HCT116 (cell line): Measurements from ENCODE around the gene NEK3. TPM values are rescaled to one million over a fixed set of nuclear protein-coding genes. Genes with fewer than 3 reads are reported as not detected.
"Not testable (repeated sequence)": the region's sequence is repeated elsewhere in the genome, so short reads cannot be mapped to it uniquely, and the experiment has no call there.

Experiments used
- ATAC-seq: fragments of 200-7000 bp; cut with Tn5 transposase; 2 replicates; pipeline ENCODE4 v1.9.1; 2020; ENCODE audit warnings: mild to moderate bottlenecking, moderate library complexity
- BruUV-seq: library from RNA; stranded (reverse); fragments of 400-500 nt; replicated peaks from 2 replicates; lab custom pipeline; 2021; lab: Mats Ljungman, UMichigan
- CTCF ChIA-PET: fragments of 300-600 bp; sonication (Branson Sonifier 250); formaldehyde crosslinking; loops from one replicate; lab custom pipeline; 2021; ENCODE audit warnings: antibody characterized with exemption; lab: Charles Lee
- POLR2A ChIA-PET: fragments of 300-600, 350-600 bp; sonication (Branson Sonifier 250); formaldehyde crosslinking; loops from one replicate; lab custom pipeline; 2021; ENCODE audit warnings: antibody characterized with exemption; lab: Charles Lee
- RAD21 ChIA-PET, 2 experiments: fragments of 300-600 bp; sonication (Branson Sonifier 250); formaldehyde crosslinking; loops; one replicate each; lab custom pipeline; 2023; ENCODE audit warnings: low total read pairs in 2 of 2; ENCODE audit not compliant: uncharacterized antibody in 2 of 2, unreplicated experiment in 2 of 2, low non-redundant PET in 1 of 2; lab: Charles Lee
- DNase-seq: peaks from one replicate; pipeline ENCODE4 v3.0.0-alpha.2; 2010; ENCODE audit warnings: low read depth, low spot score
- H2AFZ ChIP-seq: fragments of 200-600 bp; shearing (Covaris generic), sonication (generic); 2 replicates; pipeline ENCODE4 v1.6.1; 2017; ENCODE audit warnings: low read depth, mixed run types, mixed read lengths, antibody characterized with exemption, low read length; ENCODE audit not compliant: poor library complexity, severe bottlenecking
- H3K27ac ChIP-seq: 2 replicates; pipeline ENCODE4 v1.5.1; 2012; ENCODE audit warnings: low read depth, low read length
- H3K27me3 ChIP-seq: fragments of 200-600 bp; sonication (generic); 2 replicates; pipeline ENCODE4 v1.6.1; 2016; ENCODE audit warnings: mixed run types, low read length, mixed read lengths; ENCODE audit not compliant: insufficient read depth
- H3K36me3 ChIP-seq, 2 experiments: fragments of 200-500 bp in 1 of 2; fragments of 200-600 bp in 1 of 2; sonication (Bioruptor generic) in 1 of 2; sonication (generic) in 1 of 2; 2 replicates each; pipeline versions ENCODE4 v1.5.1 to v1.6.1; 2014 to 2016; ENCODE audit warnings: low read length in 2 of 2, inconsistent platforms in 1 of 2, mixed read lengths in 1 of 2, mixed run types in 1 of 2; ENCODE audit not compliant: insufficient read depth in 2 of 2, control insufficient read depth in 1 of 2
- H3K4me1 ChIP-seq, 2 experiments: fragments of 200-600 bp in 1 of 2; sonication (generic) in 1 of 2; 2 replicates each; pipeline versions ENCODE4 v1.5.1 to v1.6.1; 2012 to 2017; ENCODE audit warnings: low read length in 2 of 2, inconsistent platforms in 1 of 2, mild to moderate bottlenecking in 1 of 2, mixed read lengths in 1 of 2, mixed run types in 1 of 2, moderate library complexity in 1 of 2; ENCODE audit not compliant: insufficient read depth in 2 of 2, control insufficient read depth in 1 of 2
- H3K4me2 ChIP-seq: fragments of 200-600 bp; sonication (generic); 2 replicates; pipeline ENCODE4 v1.6.1; 2017; ENCODE audit warnings: mixed run types, low read length, mixed read lengths
- H3K4me3 ChIP-seq, 2 experiments: fragments of 200-600 bp in 1 of 2; sonication (generic) in 1 of 2; replicated peaks in 1 of 2; 2 replicates each; pipeline ENCODE4 v1.5.1; 2011 to 2016; ENCODE audit warnings: low read length in 2 of 2, control low read depth in 1 of 2, low read depth in 1 of 2, mild to moderate bottlenecking in 1 of 2, mixed read lengths in 1 of 2, mixed run types in 1 of 2
- H3K79me2 ChIP-seq: fragments of 200-600 bp; sonication (generic); 2 replicates; pipeline ENCODE4 v1.6.1; 2017; ENCODE audit warnings: mild to moderate bottlenecking, mixed run types, low read length, moderate library complexity, mixed read lengths; ENCODE audit not compliant: insufficient read depth
- H3K9ac ChIP-seq: fragments of 200-600 bp; sonication (generic); 2 replicates; pipeline ENCODE4 v1.6.1; 2016; ENCODE audit warnings: low read length, mixed read lengths
- H3K9me2 ChIP-seq: fragments of 200-600 bp; sonication (generic), shearing (Covaris generic); 2 replicates; pipeline ENCODE4 v1.6.1; 2017; ENCODE audit warnings: mixed run types, mild to moderate bottlenecking, moderate library complexity; ENCODE audit not compliant: insufficient read depth
- H3K9me3 ChIP-seq, 2 experiments: fragments of 200-500 bp in 1 of 2; fragments of 200-600 bp in 1 of 2; sonication (Bioruptor generic) in 1 of 2; sonication (generic) in 1 of 2; 2 replicates each; pipeline ENCODE4 v1.6.1; 2014 to 2017; ENCODE audit warnings: low read length in 2 of 2, mixed read lengths in 2 of 2, inconsistent platforms in 1 of 2, low read depth in 1 of 2, mild to moderate bottlenecking in 1 of 2, mixed run types in 1 of 2, moderate library complexity in 1 of 2; ENCODE audit not compliant: control insufficient read depth in 1 of 2, insufficient read depth in 1 of 2
- H4K20me1 ChIP-seq: fragments of 200-600 bp; sonication (generic), shearing (Covaris generic); 2 replicates; pipeline ENCODE4 v1.6.1; 2017; ENCODE audit warnings: mixed run types, mild to moderate bottlenecking, moderate library complexity; ENCODE audit not compliant: insufficient read depth
- intact Hi-C: fragments of 100-400 bp; cut with micrococcal nuclease; formaldehyde crosslinking; loops from 2 replicates; pipeline ENCODE4 v1.10.0; 2022
- total RNA-seq: library from RNA; stranded (reverse); gene quantifications from one replicate; pipeline ENCODE4 v1.2.1, GENCODE V29; 2021; ENCODE audit not compliant: unreplicated experiment

Gene NEK3
- total RNA-seq, 1 experiment from 2014 or later = 15.7 TPM

- H3K27ac ChIP-seq, H3K36me3 ChIP-seq, H4K20me1 ChIP-seq, POLR2A ChIA-PET, H3K27me3 ChIP-seq, intact Hi-C loops, H3K79me2 ChIP-seq, H3K9ac ChIP-seq, H3K4me3 ChIP-seq, ATAC-seq, RAD21 ChIA-PET, BruUV-seq, H3K4me2 ChIP-seq, H3K9me3 ChIP-seq, DNase-seq, H3K4me1 ChIP-seq, H3K9me2 ChIP-seq, H2AFZ ChIP-seq: not testable (repeated sequence)
- CTCF ChIA-PET = interaction anchor here (0.7 to 1.3 kb wide), 2 partner anchors 360 to 390 kb away, joined by 3 read pairs; partner anchors contain the start of gene TMEM272
Observed at GRCh38 chr13:52204546-52204945, 45.1 kb upstream of the NEK3 start.

DNA sequence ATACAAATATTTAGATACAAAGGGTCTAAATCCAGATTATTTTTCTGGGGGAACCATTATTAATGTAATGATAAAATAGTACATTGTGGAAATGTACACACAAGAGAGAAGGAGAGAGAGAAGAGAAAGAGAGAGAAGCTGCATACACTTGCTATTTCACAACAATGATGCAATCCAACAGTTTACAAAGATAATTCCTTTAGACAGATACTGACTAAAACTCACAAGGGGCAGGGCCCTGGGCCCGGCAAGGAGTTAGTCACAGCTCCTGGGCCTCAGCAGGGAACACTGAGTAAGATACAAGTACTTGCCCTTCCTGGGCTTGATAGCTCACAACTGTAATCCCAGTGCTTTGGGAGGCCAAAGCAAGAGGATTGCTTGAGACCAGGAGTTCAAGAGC, 44.5 kb upstream of the NEK3 start:
- POLR2A ChIA-PET, ATAC-seq, H3K27me3 ChIP-seq, H2AFZ ChIP-seq, H3K4me3 ChIP-seq, RAD21 ChIA-PET, H3K79me2 ChIP-seq, BruUV-seq, H4K20me1 ChIP-seq, H3K9me2 ChIP-seq, H3K4me2 ChIP-seq, H3K27ac ChIP-seq, DNase-seq, H3K9me3 ChIP-seq, H3K9ac ChIP-seq, intact Hi-C loops, H3K36me3 ChIP-seq, H3K4me1 ChIP-seq: not testable (repeated sequence)
- CTCF ChIA-PET = interaction anchor here (0.7 to 1.3 kb wide), 2 partner anchors 359 to 389 kb away, joined by 3 read pairs; partner anchors contain the start of gene TMEM272

- H3K27ac ChIP-seq, H3K36me3 ChIP-seq, H3K4me1 ChIP-seq, DNase-seq, H3K9me3 ChIP-seq, intact Hi-C loops, H3K9me2 ChIP-seq, POLR2A ChIA-PET, H2AFZ ChIP-seq, H3K27me3 ChIP-seq, BruUV-seq, H3K4me3 ChIP-seq, RAD21 ChIA-PET, H3K79me2 ChIP-seq, H4K20me1 ChIP-seq, H3K4me2 ChIP-seq, H3K9ac ChIP-seq: not testable (repeated sequence)
- CTCF ChIA-PET = interaction anchor here (2.1 kb wide), 1 partner anchor 307 kb away, joined by 5 read pairs; no protein-coding TSS in a partner anchor
- peak; percentile 60 for ATAC-seq
Observed at GRCh38 chr13:52202506-52202905, 43.1 kb upstream of the NEK3 start.
